ENCODE results near the gene AP4S1. TPM values are rescaled to one million over a fixed set of nuclear protein-coding genes. Genes with fewer than 3 reads are reported as not detected.
"Not testable (repeated sequence)": the region's sequence is repeated elsewhere in the genome, so short reads cannot be mapped to it uniquely, and the experiment has no call there.

AP4S1 gene
- total and polyA plus RNA-seq, 10 donors = 6.4 to 22.9 (median 13.2) TPM

DNA sequence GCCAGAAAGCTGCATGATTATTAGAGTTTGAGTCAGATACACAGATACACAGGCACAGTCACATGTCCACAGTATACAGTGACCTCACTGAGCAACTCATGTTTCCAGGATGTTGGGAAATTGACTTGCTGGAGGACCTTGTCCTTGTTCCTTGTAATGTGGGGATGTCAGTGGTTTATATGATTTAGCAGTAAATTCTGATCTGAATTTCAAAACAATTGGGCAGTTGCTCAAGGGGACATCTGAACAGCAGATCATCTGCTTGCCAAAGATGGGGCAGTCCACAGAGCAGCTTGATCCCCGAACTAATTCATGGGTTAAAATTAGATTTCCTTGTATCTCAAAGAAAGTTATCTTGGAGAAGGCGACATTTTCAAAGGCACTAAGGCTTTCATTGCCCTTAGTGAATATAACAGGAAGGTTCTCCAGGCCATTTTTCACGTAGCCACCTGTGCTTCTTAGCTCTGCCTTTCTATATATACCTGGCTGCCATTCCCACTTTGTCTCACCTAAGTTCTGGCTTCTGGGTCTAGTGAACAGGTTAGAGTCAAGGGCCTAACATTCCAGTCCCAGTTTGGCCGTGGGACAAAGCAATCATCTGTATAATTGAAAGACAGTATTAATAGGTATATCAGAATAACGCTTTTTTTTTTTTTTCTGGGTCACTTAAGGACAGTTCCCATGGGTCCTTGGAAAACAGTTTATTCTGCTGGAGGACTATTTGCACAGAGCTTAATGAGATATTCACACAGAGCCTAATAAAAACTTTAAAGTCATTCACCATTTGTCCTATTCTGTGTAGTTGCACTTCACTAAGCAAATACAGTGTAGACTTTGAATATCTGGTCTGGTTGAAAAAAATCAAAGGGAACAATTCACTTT lies 65.7 kb downstream of the AP4S1 start:
- H3K27me3 ChIP-seq (replicated peaks in 1 of 7) = no peaks in the 10 kb centered on the region
- H3K36me3 ChIP-seq = peaks cover 0 to under 1% (median 0%) of the 10 kb centered on the region in 6 donors
- 71 to 86% (median 81%) methylated on average over 5 of the region's 5 CpGs for WGBS, 5 donors
- DNase-seq = no peak
- H3K9me3 ChIP-seq = no peaks in the 10 kb centered on the region
- TF ChIP-seq POLR2AphosphoS5 (IDR thresholded peaks at IDR 0.05) (peak in 1 of 3 donors; percentile 72), POLR2A (IDR thresholded peaks at IDR 0.05) (no peak)
- TF ChIP-seq, protein P1, sequence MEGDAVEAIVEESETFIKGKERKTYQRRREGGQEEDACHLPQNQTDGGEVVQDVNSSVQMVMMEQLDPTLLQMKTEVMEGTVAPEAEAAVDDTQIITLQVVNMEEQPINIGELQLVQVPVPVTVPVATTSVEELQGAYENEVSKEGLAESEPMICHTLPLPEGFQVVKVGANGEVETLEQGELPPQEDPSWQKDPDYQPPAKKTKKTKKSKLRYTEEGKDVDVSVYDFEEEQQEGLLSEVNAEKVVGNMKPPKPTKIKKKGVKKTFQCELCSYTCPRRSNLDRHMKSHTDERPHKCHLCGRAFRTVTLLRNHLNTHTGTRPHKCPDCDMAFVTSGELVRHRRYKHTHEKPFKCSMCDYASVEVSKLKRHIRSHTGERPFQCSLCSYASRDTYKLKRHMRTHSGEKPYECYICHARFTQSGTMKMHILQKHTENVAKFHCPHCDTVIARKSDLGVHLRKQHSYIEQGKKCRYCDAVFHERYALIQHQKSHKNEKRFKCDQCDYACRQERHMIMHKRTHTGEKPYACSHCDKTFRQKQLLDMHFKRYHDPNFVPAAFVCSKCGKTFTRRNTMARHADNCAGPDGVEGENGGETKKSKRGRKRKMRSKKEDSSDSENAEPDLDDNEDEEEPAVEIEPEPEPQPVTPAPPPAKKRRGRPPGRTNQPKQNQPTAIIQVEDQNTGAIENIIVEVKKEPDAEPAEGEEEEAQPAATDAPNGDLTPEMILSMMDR (IDR thresholded peaks at IDR 0.05 in 8 of 11, conservative IDR thresholded peaks at IDR 0.05 in 3 of 11) = no peak
- peaks cover 0 to 20% (median 7%) of the 10 kb centered on the region in 6 donors for H3K4me1 ChIP-seq
- H3K27ac ChIP-seq = peak overlapping the region in 6 of 8 donors; percentile 26 to 82 (median 58)
- intact Hi-C loops (cut with DNase I; ENCODE audit: low total_unique reads) = no loop called here
- H3K4me3 ChIP-seq = no peak overlapping the region

- Histone ChIP-seq H3K27ac (no peak overlapping the region), H3K36me3 (peaks cover 0 to 12% (median 0%) of the 10 kb centered on the region in 6 donors), H3K9me3 (no peaks in the 10 kb centered on the region), H3K4me3 (no peak overlapping the region), H3K27me3 (replicated peaks in 1 of 7) (no peaks in the 10 kb centered on the region), H3K4me1 (peaks cover 0 to 20% (median 7%) of the 10 kb centered on the region in 6 donors)
- intact Hi-C loops (cut with DNase I; ENCODE audit: low total_unique reads) = no loop called here
- no peak for DNase-seq
- TF ChIP-seq, protein P1 (IDR thresholded peaks at IDR 0.05 in 8 of 11, conservative IDR thresholded peaks at IDR 0.05 in 3 of 11) = no peak
- no peak for TF ChIP-seq POLR2AphosphoS5 (IDR thresholded peaks at IDR 0.05)
- 88 to 98% (median 90%) methylated on average over 2 of the region's 2 CpGs for WGBS, 5 donors
These were observed 66.8 kb downstream of the AP4S1 start for GRCh38 chr14:31092160-31092708.

DNA sequence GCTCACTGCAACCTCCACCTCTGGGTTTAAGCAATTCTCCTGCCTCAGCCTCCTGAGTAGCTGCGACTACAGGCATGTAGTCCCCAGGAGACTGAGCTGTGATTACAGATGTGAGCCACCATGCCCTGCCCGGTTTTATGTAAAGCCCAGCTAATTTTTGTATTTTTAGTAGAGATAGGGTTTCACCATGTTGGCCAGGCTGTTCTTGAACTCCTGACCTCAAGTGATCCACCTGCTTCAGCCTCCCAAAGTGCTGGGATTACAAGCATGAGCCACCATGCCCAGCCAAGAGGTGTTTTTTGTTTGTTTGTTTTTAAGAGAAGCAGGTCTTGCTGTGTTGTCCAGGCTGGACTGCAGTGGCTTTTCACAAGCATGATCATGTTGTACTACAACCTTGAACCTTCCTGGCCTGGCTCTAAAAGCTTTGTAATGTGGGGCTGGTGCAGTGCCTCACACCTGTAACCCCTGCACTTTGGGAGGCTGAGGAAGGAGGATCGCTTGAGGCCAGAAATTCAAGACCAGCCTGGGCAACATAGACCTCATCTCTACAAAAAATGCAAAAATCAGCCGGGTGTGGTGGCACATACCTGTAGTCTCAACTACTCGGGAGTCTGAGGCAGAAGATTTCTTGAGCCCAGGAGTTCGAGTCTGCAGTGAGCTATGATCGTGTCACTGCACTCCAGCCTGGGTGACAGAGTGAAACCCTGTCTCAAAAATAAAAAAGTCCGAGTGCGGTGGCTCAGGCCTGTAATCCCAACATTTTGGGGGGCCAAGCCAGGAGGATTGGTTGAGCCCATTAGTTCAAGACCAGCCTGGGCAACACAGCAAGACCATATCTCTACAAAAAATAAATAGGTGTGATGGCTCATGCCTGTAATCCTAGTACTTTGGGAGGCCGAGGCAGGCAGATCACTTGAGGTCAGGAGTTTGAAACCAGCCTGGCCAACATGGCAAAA lies 68.7 kb downstream of the AP4S1 start:
- DNase-seq; H3K9me3 ChIP-seq; H3K27ac ChIP-seq; H3K4me3 ChIP-seq; intact Hi-C loops (cut with DNase I; ENCODE audit: low total_unique reads); H3K27me3 ChIP-seq (replicated peaks in 1 of 7): not testable (repeated sequence)
- peaks cover 0 to 20% (median 7%) of the 10 kb centered on the region in 6 donors for H3K4me1 ChIP-seq
- H3K36me3 ChIP-seq = peaks cover 0 to 31% (median 18%) of the 10 kb centered on the region in 6 donors
- 92 to 98% (median 96%) methylated on average over 10 of the region's 10 CpGs for WGBS, 5 donors

DNA sequence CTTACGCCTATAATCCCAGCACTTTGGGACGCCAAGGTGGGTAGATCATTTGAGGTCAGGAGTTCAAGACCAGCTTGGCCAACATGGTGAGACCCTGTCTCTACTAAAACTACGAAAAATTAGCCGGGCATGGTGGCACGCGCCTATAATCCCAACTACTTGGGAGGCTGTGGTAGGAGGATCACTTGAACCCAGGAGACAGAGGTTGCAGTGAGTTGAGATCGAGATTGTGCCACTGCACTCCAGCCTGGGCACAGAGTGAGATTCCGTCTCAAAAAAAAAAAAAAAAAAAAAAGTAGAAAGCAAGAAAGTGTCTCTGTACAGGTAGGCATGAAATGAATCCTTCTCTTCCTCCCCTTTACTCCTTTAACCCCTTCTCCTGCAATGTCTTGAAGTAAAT lies 70.4 kb downstream of the AP4S1 start:
- Histone ChIP-seq H3K36me3 (peaks cover 5 to 48% (median 34%) of the 10 kb centered on the region in 6 donors), H3K4me1 (peaks cover 0 to 12% (median 4%) of the 10 kb centered on the region in 6 donors)
- H3K27me3 ChIP-seq (replicated peaks in 1 of 7); H3K27ac ChIP-seq; H3K4me3 ChIP-seq; DNase-seq; H3K9me3 ChIP-seq: not testable (repeated sequence)
- WGBS, 5 donors = 95 to 99% (median 98%) methylated on average over 7 to 8 of the region's 8 CpGs
- intact Hi-C loops (cut with DNase I; ENCODE audit: low total_unique reads) = loop anchor here (5.0 kb wide), 1 partner anchor 201 kb away; no protein-coding TSS in a partner anchor
